ENCODE results near the gene NAXE.

The NAXE gene

DNA sequence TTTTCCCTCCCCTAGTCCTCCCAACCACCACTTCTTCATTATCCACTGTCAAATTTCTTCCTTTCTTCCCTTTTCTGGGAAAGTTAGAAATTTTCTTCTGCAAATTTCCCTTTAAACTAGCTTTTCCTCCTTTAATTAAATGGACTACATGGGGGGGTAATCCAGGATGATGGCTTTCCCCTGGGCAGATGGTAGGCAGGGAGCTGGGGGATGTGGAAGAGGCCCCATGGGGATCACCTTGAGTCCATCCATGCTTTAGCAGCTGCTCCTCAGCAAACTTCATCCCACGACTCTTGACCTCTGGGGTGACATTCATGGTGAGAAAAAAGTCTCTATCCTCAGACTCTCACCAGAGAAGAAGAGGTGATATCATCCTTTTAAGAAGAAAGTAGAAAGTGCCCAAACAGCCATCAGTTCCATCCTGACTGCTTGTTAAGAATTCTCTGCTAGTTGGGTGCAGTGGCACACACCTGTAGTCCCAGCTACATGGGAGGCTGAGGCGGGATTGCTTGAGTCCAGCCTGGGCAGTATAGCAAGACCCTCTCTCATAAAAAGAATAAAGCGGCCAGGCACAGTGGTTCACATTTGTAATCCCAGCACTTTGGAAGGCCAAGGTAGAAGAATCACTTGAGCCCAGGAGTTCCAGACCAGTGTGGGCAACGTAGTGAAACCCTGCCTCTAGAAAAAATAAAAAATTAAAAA is 7.3 kb downstream of the NAXE start:
- Histone ChIP-seq H3K4me2 (ENCODE audit: low read length) (peak overlapping the region; percentile 3; the same call in 1 of the 2 replicates), H3K9me3 (ENCODE audit: control insufficient read depth, insufficient read depth, low read length) (no peaks in the 10 kb centered on the region), H3K79me2 (ENCODE audit: control insufficient read depth, low read length) (peaks cover 49% of the 10 kb centered on the region), H3K27me3 (ENCODE audit: control insufficient read depth, low read length) (no peaks in the 10 kb centered on the region), H4K20me1 (ENCODE audit: control insufficient read depth, insufficient read depth, low read depth, low read length) (no peaks in the 10 kb centered on the region), H3K4me3 (ENCODE audit: low read length) (no peak overlapping the region), H3F3A (ENCODE audit: control insufficient read depth, insufficient read depth) (peaks cover 30% of the 10 kb centered on the region), H3K36me3 (ENCODE audit: control insufficient read depth, low read length) (peaks cover 69% of the 10 kb centered on the region), H3K4me1 (ENCODE audit: control insufficient read depth, low read length) (peaks cover 27% of the 10 kb centered on the region), H3K9me2 (replicated peaks; ENCODE audit: control insufficient read depth, low read length) (no peaks in the 10 kb centered on the region), H3K27ac (ENCODE audit: low read depth, low read length) (no peak overlapping the region)
- TF ChIP-seq, protein P1, sequence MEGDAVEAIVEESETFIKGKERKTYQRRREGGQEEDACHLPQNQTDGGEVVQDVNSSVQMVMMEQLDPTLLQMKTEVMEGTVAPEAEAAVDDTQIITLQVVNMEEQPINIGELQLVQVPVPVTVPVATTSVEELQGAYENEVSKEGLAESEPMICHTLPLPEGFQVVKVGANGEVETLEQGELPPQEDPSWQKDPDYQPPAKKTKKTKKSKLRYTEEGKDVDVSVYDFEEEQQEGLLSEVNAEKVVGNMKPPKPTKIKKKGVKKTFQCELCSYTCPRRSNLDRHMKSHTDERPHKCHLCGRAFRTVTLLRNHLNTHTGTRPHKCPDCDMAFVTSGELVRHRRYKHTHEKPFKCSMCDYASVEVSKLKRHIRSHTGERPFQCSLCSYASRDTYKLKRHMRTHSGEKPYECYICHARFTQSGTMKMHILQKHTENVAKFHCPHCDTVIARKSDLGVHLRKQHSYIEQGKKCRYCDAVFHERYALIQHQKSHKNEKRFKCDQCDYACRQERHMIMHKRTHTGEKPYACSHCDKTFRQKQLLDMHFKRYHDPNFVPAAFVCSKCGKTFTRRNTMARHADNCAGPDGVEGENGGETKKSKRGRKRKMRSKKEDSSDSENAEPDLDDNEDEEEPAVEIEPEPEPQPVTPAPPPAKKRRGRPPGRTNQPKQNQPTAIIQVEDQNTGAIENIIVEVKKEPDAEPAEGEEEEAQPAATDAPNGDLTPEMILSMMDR (IDR thresholded peaks at IDR 0.05; ENCODE audit: low read depth, low read length, poor library complexity, severe bottlenecking), result no peak
- no peak for TF ChIP-seq EZH2phosphoT487 (IDR thresholded peaks at IDR 0.05; ENCODE audit: borderline replicate concordance, low read length)

DNA sequence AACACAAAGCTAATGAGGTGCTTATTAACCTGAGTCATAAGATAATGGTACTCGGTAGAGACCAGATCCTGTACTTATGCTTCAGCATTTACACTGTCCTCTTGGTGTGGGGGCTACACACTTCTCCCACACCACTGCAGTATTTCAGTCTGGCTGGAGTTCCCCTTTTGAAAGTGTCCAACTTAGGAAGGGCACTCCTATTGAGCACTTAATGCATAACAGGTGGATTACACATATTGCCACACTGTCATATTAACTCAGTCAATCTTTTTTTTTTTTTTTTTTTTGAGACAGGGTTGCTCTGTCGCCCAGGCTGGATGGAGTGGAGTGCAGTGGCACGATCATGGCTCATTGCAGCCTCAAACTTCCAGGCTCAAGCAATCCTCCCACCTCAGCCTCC is 8.2 kb downstream of the NAXE start:
- Histone ChIP-seq H3K4me2 (ENCODE audit: low read length) (peak overlapping the region; percentile 86), H3K79me2 (ENCODE audit: control insufficient read depth, low read length) (peaks cover 49% of the 10 kb centered on the region), H3K4me3 (ENCODE audit: low read length) (peak overlapping the region; percentile 97), H3K27me3 (ENCODE audit: control insufficient read depth, low read length) (no peaks in the 10 kb centered on the region), H3K4me1 (ENCODE audit: control insufficient read depth, low read length) (peaks cover 27% of the 10 kb centered on the region), H3K27ac (ENCODE audit: low read depth, low read length) (peak overlapping the region; percentile 80), H4K20me1 (ENCODE audit: control insufficient read depth, insufficient read depth, low read depth, low read length) (no peaks in the 10 kb centered on the region), H3K36me3 (ENCODE audit: control insufficient read depth, low read length) (peaks cover 60% of the 10 kb centered on the region), H3F3A (ENCODE audit: control insufficient read depth, insufficient read depth) (peaks cover 21% of the 10 kb centered on the region), H3K9me3 (ENCODE audit: control insufficient read depth, insufficient read depth, low read length) (no peaks in the 10 kb centered on the region), H3K9me2 (replicated peaks; ENCODE audit: control insufficient read depth, low read length) (no peaks in the 10 kb centered on the region)
- TF ChIP-seq, protein P1 (IDR thresholded peaks at IDR 0.05; ENCODE audit: low read depth, low read length, poor library complexity, severe bottlenecking), result peak; percentile 45
- TF ChIP-seq EZH2phosphoT487 (IDR thresholded peaks at IDR 0.05; ENCODE audit: borderline replicate concordance, low read length), result no peak

DNA sequence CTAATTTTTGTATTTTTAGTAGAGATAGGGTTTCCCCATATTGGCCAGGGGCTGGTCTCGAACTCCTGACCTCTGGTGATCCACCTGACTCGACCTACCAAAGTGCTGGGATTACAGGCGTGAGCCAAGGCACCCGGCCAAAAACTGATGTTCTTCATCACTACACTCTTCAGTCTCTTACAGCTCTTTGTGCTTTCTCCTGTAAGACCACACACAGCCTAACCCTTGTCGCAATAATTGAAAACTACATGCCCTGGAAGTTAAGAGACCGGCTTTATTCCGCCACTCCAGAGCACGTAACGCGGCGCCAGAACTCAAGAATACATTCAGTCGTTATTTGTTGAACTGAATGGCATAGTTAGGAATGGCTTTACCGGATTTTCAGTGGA is 9.2 kb downstream of the NAXE start:
- Histone ChIP-seq H3K9me3 (ENCODE audit: control insufficient read depth, insufficient read depth, low read length) (no peaks in the 10 kb centered on the region), H3K36me3 (ENCODE audit: control insufficient read depth, low read length) (peaks cover 50% of the 10 kb centered on the region), H3K4me1 (ENCODE audit: control insufficient read depth, low read length) (peaks cover 34% of the 10 kb centered on the region), H3K27ac (ENCODE audit: low read depth, low read length) (peak overlapping the region; percentile 80), H3K4me3 (ENCODE audit: low read length) (peak overlapping the region; percentile 97), H3K4me2 (ENCODE audit: low read length) (peak overlapping the region; percentile 86), H4K20me1 (ENCODE audit: control insufficient read depth, insufficient read depth, low read depth, low read length) (no peaks in the 10 kb centered on the region), H3K79me2 (ENCODE audit: control insufficient read depth, low read length) (peaks cover 49% of the 10 kb centered on the region), H3K27me3 (ENCODE audit: control insufficient read depth, low read length) (no peaks in the 10 kb centered on the region), H3K9me2 (replicated peaks; ENCODE audit: control insufficient read depth, low read length) (no peaks in the 10 kb centered on the region), H3F3A (ENCODE audit: control insufficient read depth, insufficient read depth) (peaks cover 12% of the 10 kb centered on the region)
- TF ChIP-seq, protein P1 (IDR thresholded peaks at IDR 0.05; ENCODE audit: low read depth, low read length, poor library complexity, severe bottlenecking), result no peak
- TF ChIP-seq EZH2phosphoT487 (IDR thresholded peaks at IDR 0.05; ENCODE audit: borderline replicate concordance, low read length), result no peak

Data from DOHH2 (cell line).